H9 (cell line): ENCODE measurements around the gene CRAMP1. TPM values are rescaled to one million over a fixed set of nuclear protein-coding genes. Genes with fewer than 3 reads are reported as not detected.

Experiments used
- DNase-seq: peaks from one replicate; pipeline ENCODE4 v3.0.0-alpha.2; 2017
- H2AFZ ChIP-seq: one replicate; pipeline ENCODE4 v1.6.1; 2013; ENCODE audit warnings: mild to moderate bottlenecking, low read length, control low read depth, moderate library complexity
- H2AK5ac ChIP-seq: 2 replicates; pipeline ENCODE4 v1.6.1; 2013; ENCODE audit warnings: low read length, control low read depth, mixed read lengths; ENCODE audit not compliant: insufficient read length
- H2BK120ac ChIP-seq: one replicate; pipeline ENCODE4 v1.6.1; 2013; ENCODE audit warnings: low read depth, mild to moderate bottlenecking, low read length, control low read depth, inconsistent platforms; ENCODE audit not compliant: poor library complexity, severe bottlenecking
- H2BK12ac ChIP-seq: 2 replicates; pipeline ENCODE4 v1.6.1; 2013; ENCODE audit warnings: low read length, control low read depth, mixed read lengths, low read depth; ENCODE audit not compliant: insufficient read length
- H2BK15ac ChIP-seq: 2 replicates; pipeline ENCODE4 v1.6.1; 2013; ENCODE audit warnings: low read depth, low read length, control low read depth
- H2BK20ac ChIP-seq: one replicate; pipeline ENCODE4 v1.6.1; 2013; ENCODE audit warnings: low read depth, mild to moderate bottlenecking, low read length, control low read depth, inconsistent platforms; ENCODE audit not compliant: poor library complexity, severe bottlenecking
- H2BK5ac ChIP-seq: 2 replicates; pipeline ENCODE4 v1.6.1; 2013; ENCODE audit warnings: low read length, control low read depth, mixed read lengths; ENCODE audit not compliant: insufficient read length
- H3K14ac ChIP-seq: 2 replicates; pipeline ENCODE4 v1.6.1; 2013; ENCODE audit warnings: low read length, control low read depth; ENCODE audit not compliant: insufficient read depth
- H3K18ac ChIP-seq: 2 replicates; pipeline ENCODE4 v1.6.1; 2013; ENCODE audit warnings: low read depth, mild to moderate bottlenecking, mixed read lengths, low read length, control low read depth; ENCODE audit not compliant: insufficient read length
- H3K23ac ChIP-seq: 2 replicates; pipeline ENCODE4 v1.6.1; 2013; ENCODE audit warnings: low read length, control low read depth, mixed read lengths, low read depth; ENCODE audit not compliant: insufficient read length
- H3K23me2 ChIP-seq: 2 replicates; pipeline ENCODE4 v1.6.1; 2013; ENCODE audit warnings: low read depth, mild to moderate bottlenecking, mixed read lengths, low read length, control low read depth; ENCODE audit not compliant: insufficient read length, poor library complexity, severe bottlenecking
- H3K27ac ChIP-seq: 2 replicates; pipeline ENCODE4 v1.5.1; 2013; ENCODE audit warnings: low read length, control low read depth, mixed read lengths, low read depth; ENCODE audit not compliant: insufficient read length
- H3K27me3 ChIP-seq: 2 replicates; pipeline ENCODE4 v1.6.1; 2013; ENCODE audit warnings: low read length, control low read depth, inconsistent platforms; ENCODE audit not compliant: insufficient read depth
- H3K4ac ChIP-seq: 2 replicates; pipeline ENCODE4 v1.6.1; 2013; ENCODE audit warnings: low read depth, mild to moderate bottlenecking, control low read depth, inconsistent platforms, low read length, moderate library complexity
- H3K4me1 ChIP-seq: 2 replicates; pipeline ENCODE4 v1.6.1; 2013; ENCODE audit warnings: low read length, control low read depth, inconsistent platforms; ENCODE audit not compliant: insufficient read depth
- H3K4me2 ChIP-seq: 2 replicates; pipeline ENCODE4 v1.6.1; 2013; ENCODE audit warnings: low read length, control low read depth, mixed read lengths; ENCODE audit not compliant: insufficient read length, insufficient read depth
- H3K56ac ChIP-seq: 2 replicates; pipeline ENCODE4 v1.6.1; 2013; ENCODE audit warnings: low read depth, mild to moderate bottlenecking, mixed read lengths, low read length, control low read depth; ENCODE audit not compliant: insufficient read length
- H3K79me1 ChIP-seq: 2 replicates; pipeline ENCODE4 v1.6.1; 2013; ENCODE audit warnings: low read depth, mild to moderate bottlenecking, moderate library complexity, low read length, control low read depth, inconsistent platforms; ENCODE audit not compliant: insufficient read depth, poor library complexity, severe bottlenecking
- H3K79me2 ChIP-seq: 2 replicates; pipeline ENCODE4 v1.6.1; 2013; ENCODE audit warnings: low read length, control low read depth, inconsistent platforms; ENCODE audit not compliant: insufficient read depth
- H3K9ac ChIP-seq: 2 replicates; pipeline ENCODE4 v1.6.1; 2013; ENCODE audit warnings: low read length, control low read depth, mixed read lengths; ENCODE audit not compliant: insufficient read length; ENCODE audit errors: extremely low read depth
- H3K9me3 ChIP-seq: one replicate; pipeline ENCODE4 v1.6.1; 2013; ENCODE audit warnings: low read depth, low read length, inconsistent platforms; ENCODE audit not compliant: control insufficient read depth
- H3T11ph ChIP-seq: one replicate; pipeline ENCODE4 v1.6.1; 2013; ENCODE audit warnings: mild to moderate bottlenecking, low read length, control low read depth, inconsistent platforms
- H4K20me1 ChIP-seq: one replicate; pipeline ENCODE4 v1.6.1; 2013; ENCODE audit not compliant: control insufficient read depth, insufficient read length, insufficient read depth
- H4K5ac ChIP-seq: 2 replicates; pipeline ENCODE4 v1.6.1; 2013; ENCODE audit warnings: low read depth, mild to moderate bottlenecking, mixed read lengths, low read length, control low read depth; ENCODE audit not compliant: insufficient read length
- H4K8ac ChIP-seq: replicated peaks from 2 replicates; pipeline ENCODE4 v1.6.1; 2013; ENCODE audit warnings: low read length, control low read depth, mixed read lengths, low read depth; ENCODE audit not compliant: insufficient read length
- H4K91ac ChIP-seq: 2 replicates; pipeline ENCODE4 v1.6.1; 2013; ENCODE audit warnings: low read depth, mild to moderate bottlenecking, moderate library complexity, mixed read lengths, low read length, control low read depth; ENCODE audit not compliant: insufficient read length
- H3K27ac Mint-ChIP-seq, 3 experiments: 2 replicates in 2 of 3; 3 replicates in 1 of 3; pipeline ENCODE4 v1.8.0; 2020 to 2021; ENCODE audit warnings: mixed read lengths in 3 of 3, mild to moderate bottlenecking in 1 of 3, moderate library complexity in 1 of 3
- H3K27me3 Mint-ChIP-seq: 2 replicates; pipeline ENCODE4 v1.8.0; 2021; ENCODE audit warnings: low read depth, mild to moderate bottlenecking, moderate library complexity, mixed read lengths
- H3K36me3 Mint-ChIP-seq, 3 experiments: 2 replicates in 2 of 3; 3 replicates in 1 of 3; pipeline ENCODE4 v1.8.0; 2020 to 2021; ENCODE audit warnings: low read depth in 3 of 3, mixed read lengths in 3 of 3; ENCODE audit not compliant: insufficient read depth in 1 of 3
- H3K4me1 Mint-ChIP-seq, 2 experiments: 2 replicates each; pipeline ENCODE4 v1.8.0; 2020; ENCODE audit warnings: mixed read lengths in 2 of 2
- H3K4me3 Mint-ChIP-seq, 2 experiments: 2 replicates in 1 of 2; 3 replicates in 1 of 2; pipeline ENCODE4 v1.8.0; 2020 to 2021; ENCODE audit warnings: mild to moderate bottlenecking in 2 of 2, mixed read lengths in 2 of 2, moderate library complexity in 1 of 2
- H3K9me3 Mint-ChIP-seq, 2 experiments: 2 replicates in 1 of 2; 3 replicates in 1 of 2; pipeline ENCODE4 v1.8.0; 2020; ENCODE audit warnings: mild to moderate bottlenecking in 2 of 2, mixed read lengths in 2 of 2, moderate library complexity in 1 of 2
- WGBS: extraction: QIAGEN DNeasy Blood & Tissue Kit; methylation state at CpG from one replicate; pipeline ENCODE4 v1.1.7; 2013; ENCODE audit warnings: missing lambda C conversion rate, low lambda C conversion rate, mixed read lengths; ENCODE audit not compliant: insufficient read length; ENCODE audit errors: extremely low coverage; 5-methylcytosine and 5-hydroxymethylcytosine counted together
- total RNA-seq: library from RNA; stranded (reverse); gene quantifications from 2 replicates; pipeline ENCODE4 v1.2.1, GENCODE V29; 2021
- TF ChIP-seq, protein P1 (sequence below): fragments of 200-600 bp; sonication (generic); conservative IDR thresholded peaks from 3 replicates; pipeline ENCODE4 v1.8.0; 2021; ENCODE audit warnings: antibody characterized with exemption, mild to moderate bottlenecking

The CRAMP1 gene
- total RNA-seq, 1 experiment from 2014 or later = 46.2 TPM

DNA sequence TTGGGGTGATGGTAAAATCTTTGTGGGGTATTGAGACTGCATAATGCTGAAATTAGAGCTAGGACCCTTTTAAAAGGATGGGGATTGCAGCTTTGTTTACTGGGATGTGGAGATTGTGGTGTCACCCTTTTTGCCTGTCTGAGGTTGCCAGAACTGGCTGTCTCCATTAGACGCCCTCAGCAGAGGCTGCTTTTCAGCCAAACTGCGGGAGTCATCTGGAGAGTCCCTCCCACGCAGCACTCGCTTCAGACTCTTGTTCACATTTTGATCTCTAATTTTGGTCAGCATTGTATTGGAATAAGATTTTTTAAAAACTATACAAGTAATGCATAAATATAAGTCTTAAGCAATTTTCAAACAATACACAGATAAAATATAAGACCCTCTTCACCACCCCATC, 38.0 kb downstream of the CRAMP1 start:
- H2AK5ac ChIP-seq = no peak overlapping the region
- no peak overlapping the region for H3K18ac ChIP-seq
- no peak overlapping the region for H2BK120ac ChIP-seq
- no peak overlapping the region for H3K27ac Mint-ChIP-seq
- H3K79me2 ChIP-seq = 0 out of 2 replicates have a peak, but pooled peaks cover 2% of the 10 kb centered on the region
- no peaks in the 10 kb centered on the region for H3K79me1 ChIP-seq
- H3K56ac ChIP-seq = no peak overlapping the region
- no peak overlapping the region for H3K4me3 Mint-ChIP-seq
- H3T11ph ChIP-seq = no peak overlapping the region
- no peaks in the 10 kb centered on the region for H3K4me1 ChIP-seq
- no peak overlapping the region for H2BK15ac ChIP-seq
- no peak overlapping the region for H2BK20ac ChIP-seq
- H3K27me3 Mint-ChIP-seq = no peaks in the 10 kb centered on the region
- TF ChIP-seq, protein P1, sequence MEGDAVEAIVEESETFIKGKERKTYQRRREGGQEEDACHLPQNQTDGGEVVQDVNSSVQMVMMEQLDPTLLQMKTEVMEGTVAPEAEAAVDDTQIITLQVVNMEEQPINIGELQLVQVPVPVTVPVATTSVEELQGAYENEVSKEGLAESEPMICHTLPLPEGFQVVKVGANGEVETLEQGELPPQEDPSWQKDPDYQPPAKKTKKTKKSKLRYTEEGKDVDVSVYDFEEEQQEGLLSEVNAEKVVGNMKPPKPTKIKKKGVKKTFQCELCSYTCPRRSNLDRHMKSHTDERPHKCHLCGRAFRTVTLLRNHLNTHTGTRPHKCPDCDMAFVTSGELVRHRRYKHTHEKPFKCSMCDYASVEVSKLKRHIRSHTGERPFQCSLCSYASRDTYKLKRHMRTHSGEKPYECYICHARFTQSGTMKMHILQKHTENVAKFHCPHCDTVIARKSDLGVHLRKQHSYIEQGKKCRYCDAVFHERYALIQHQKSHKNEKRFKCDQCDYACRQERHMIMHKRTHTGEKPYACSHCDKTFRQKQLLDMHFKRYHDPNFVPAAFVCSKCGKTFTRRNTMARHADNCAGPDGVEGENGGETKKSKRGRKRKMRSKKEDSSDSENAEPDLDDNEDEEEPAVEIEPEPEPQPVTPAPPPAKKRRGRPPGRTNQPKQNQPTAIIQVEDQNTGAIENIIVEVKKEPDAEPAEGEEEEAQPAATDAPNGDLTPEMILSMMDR = no peak
- no peak overlapping the region for H3K4ac ChIP-seq
- no peaks in the 10 kb centered on the region for H4K20me1 ChIP-seq
- no peaks in the 10 kb centered on the region for H3K23me2 ChIP-seq
- no peak overlapping the region for H2BK5ac ChIP-seq
- no CpG with 5 or more reads among the region's 4 CpGs for WGBS
- H4K5ac ChIP-seq = no peak overlapping the region
- no peak overlapping the region for H2BK12ac ChIP-seq
- no peak overlapping the region for H3K27ac ChIP-seq
- DNase-seq = no peak
- peaks cover 0 to 14% of the 10 kb centered on the region in 2 experiments; a peak in 2 of 4 replicates for H3K4me1 Mint-ChIP-seq
- H3K9me3 ChIP-seq = no peaks in the 10 kb centered on the region
- peaks cover 29 to 64% (median 60%) of the 10 kb centered on the region in 3 experiments for H3K36me3 Mint-ChIP-seq
- H2AFZ ChIP-seq = no peak overlapping the region
- H4K8ac ChIP-seq = no peak overlapping the region
- no peaks in the 10 kb centered on the region for H3K27me3 ChIP-seq
- no peak overlapping the region for H4K91ac ChIP-seq
- no peak overlapping the region for H3K14ac ChIP-seq
- no peak overlapping the region for H3K9ac ChIP-seq
- H3K4me2 ChIP-seq = no peak overlapping the region
- no peaks in the 10 kb centered on the region for H3K9me3 Mint-ChIP-seq
- no peak overlapping the region for H3K23ac ChIP-seq
